Thoracic aorta (tissue), 2 donors: Measurements from ENCODE around the gene ACY1. TPM values are rescaled to one million over a fixed set of nuclear protein-coding genes. Genes with fewer than 3 reads are reported as not detected.
A peak's percentile ranks its signal among the peaks of the same experiment; 100 is the strongest.

Experiments
- ATAC-seq: fragments of 150-250 bp; one replicate; pipeline ENCODE4 v1.8.0; 2017; ENCODE audit warnings: low read depth; ENCODE audit not compliant: insufficient number of reproducible peaks, low FRiP score
- DNase-seq: peaks from one replicate; pipeline ENCODE4 v3.0.0-alpha.2; 2020; ENCODE audit warnings: low spot score
- H3K27ac ChIP-seq, 2 donors: fragments of 200-600 bp; sonication (generic); 1 replicate in 1 of 2; 2 replicates in 1 of 2; pipeline ENCODE4 v1.5.1; 2016; ENCODE audit warnings: mild to moderate bottlenecking in 2 of 2, moderate library complexity in 2 of 2
- H3K27me3 ChIP-seq: fragments of 200-600 bp; sonication (generic); replicated peaks from 2 replicates; pipeline ENCODE4 v1.6.0; 2016; ENCODE audit warnings: mild to moderate bottlenecking; ENCODE audit not compliant: insufficient read depth
- H3K36me3 ChIP-seq: fragments of 200-600 bp; sonication (generic); one replicate; pipeline ENCODE4 v1.5.1; 2016
- H3K4me1 ChIP-seq, 2 donors: fragments of 200-600 bp; sonication (generic); 1 replicate in 1 of 2; 2 replicates in 1 of 2; pipeline versions ENCODE4 v1.5.1 to v1.6.0; 2016; ENCODE audit warnings: low read depth in 2 of 2, mild to moderate bottlenecking in 1 of 2; ENCODE audit not compliant: control insufficient read depth in 1 of 2
- H3K4me3 ChIP-seq: fragments of 200-600 bp; sonication (generic); 2 replicates; pipeline ENCODE4 v1.5.1; 2016; ENCODE audit warnings: mild to moderate bottlenecking
- H3K9me3 ChIP-seq: fragments of 200-600 bp; sonication (generic); 2 replicates; pipeline ENCODE4 v1.5.1; 2016
- CTCF ChIP-seq: fragments of 200-600 bp; sonication (generic); IDR thresholded peaks from one replicate; pipeline ENCODE4 v1.5.1; 2019; ENCODE audit warnings: antibody characterized with exemption
- total RNA-seq, 2 donors: library from RNA; depleted of rRNA; stranded (reverse); fragments of >200 nt; gene quantifications; one replicate each; pipeline versions ENCODE4 v1.1.0 to v1.2.3, GENCODE V29; 2016

ACY1 gene
- total RNA-seq, 2 donors from 2014 or later: 6.1 to 12.3 TPM

- Histone ChIP-seq H3K9me3 (no peaks in the 10 kb centered on the region), H3K4me1 (peaks cover 3 to 17% of the 10 kb centered on the region in 2 donors), H3K4me3 (peak within 1 kb of the TSS; percentile 70), H3K27ac (peak within 1 kb of the TSS; percentile 77 to 78), H3K27me3 (no peaks in the 10 kb centered on the region), H3K36me3 (peaks cover 16% of the 10 kb centered on the region)
- ATAC-seq (no peak), DNase-seq (no peak)
- TF ChIP-seq CTCF: no peak
These were observed 28.0 kb upstream of the ACY1 start, which contains the start of gene GPR62 for GRCh38 chr3:51955175-51955892. Gene GPR62 (plus strand): TSS chr3:51955381. CDS start chr3:51955653, 272 bp downstream.

- ATAC-seq (peak; percentile 45), DNase-seq (no peak)
- peak; percentile 44 for TF ChIP-seq CTCF
- peaks cover 3 to 17% of the 10 kb centered on the region in 2 donors for H3K4me1 ChIP-seq
- H3K27ac ChIP-seq: peak overlapping the region; percentile 77 to 78
- H3K27me3 ChIP-seq: no peaks in the 10 kb centered on the region
- peaks cover 17% of the 10 kb centered on the region for H3K36me3 ChIP-seq
- no peaks in the 10 kb centered on the region for H3K9me3 ChIP-seq
- H3K4me3 ChIP-seq: peak overlapping the region; percentile 70
These were observed 27.2 kb upstream of the ACY1 start for GRCh38 chr3:51955893-51956770.

- Histone ChIP-seq H3K9me3 (no peaks in the 10 kb centered on the region), H3K27ac (no peak overlapping the region), H3K4me3 (no peak overlapping the region), H3K36me3 (peaks cover 17% of the 10 kb centered on the region), H3K27me3 (no peaks in the 10 kb centered on the region), H3K4me1 (peaks cover 3 to 31% of the 10 kb centered on the region in 2 donors)
- TF ChIP-seq CTCF: no peak
- DNase-seq: no peak
- no peak for ATAC-seq
These were observed 25.7 kb upstream of the ACY1 start for GRCh38 chr3:51957520-51958205.

GRCh38 chr3:51958603-51959521 is 24.5 kb upstream of the ACY1 start:
- Histone ChIP-seq H3K4me1 (peaks cover 3 to 43% of the 10 kb centered on the region in 2 donors), H3K4me3 (no peak overlapping the region), H3K9me3 (no peaks in the 10 kb centered on the region), H3K27ac (no peak overlapping the region), H3K36me3 (peaks cover 17% of the 10 kb centered on the region), H3K27me3 (no peaks in the 10 kb centered on the region)
- DNase-seq (no peak), ATAC-seq (no peak)
- no peak for TF ChIP-seq CTCF
